Measurements from ENCODE around the gene LSS. TPM values are rescaled to one million over a fixed set of nuclear protein-coding genes. Genes with fewer than 3 reads are reported as not detected.

The LSS gene
- total RNA-seq, 2 donors from 2014 or later: 56.7 to 85.2 TPM

- peaks cover 88% of the 10 kb centered on the region for H3K36me3 Mint-ChIP-seq (ENCODE audit: low read depth)
- peaks cover 97% of the 10 kb centered on the region for H3K36me3 ChIP-seq (ENCODE audit: control insufficient read depth, insufficient read depth, low read length)
Measured at GRCh38 chr21:46250146-46250725, 21.7 kb upstream of the LSS start.

GRCh38 chr21:46248827-46249226 lies 20.3 kb upstream of the LSS start:
- no peaks in the 10 kb centered on the region for H3K9me3 ChIP-seq (ENCODE audit: control insufficient read depth, low read length)
- H3K36me3 Mint-ChIP-seq (ENCODE audit: low read depth): peaks cover 85% of the 10 kb centered on the region
- H3K27ac ChIP-seq (ENCODE audit: low read depth, low read length): no peak overlapping the region
- peaks cover 97% of the 10 kb centered on the region for H3K36me3 ChIP-seq (ENCODE audit: control insufficient read depth, insufficient read depth, low read length)
- WGBS, 2 experiments (ENCODE audit: insufficient coverage in 1 of 2, insufficient read length in 1 of 2): 97% methylated on average over 2 of the region's 2 CpGs
- H3K27me3 Mint-ChIP-seq (ENCODE audit: insufficient read depth): no peaks in the 10 kb centered on the region
- no peak overlapping the region for H3K9ac ChIP-seq (ENCODE audit: extremely low read depth, low read length, poor library complexity, severe bottlenecking)
- H3K9me3 Mint-ChIP-seq: no peaks in the 10 kb centered on the region
- H3K4me1 ChIP-seq (ENCODE audit: control insufficient read depth, insufficient read depth, low read length): no peaks in the 10 kb centered on the region
- no peak overlapping the region for H3K4me3 ChIP-seq (ENCODE audit: low read length)
- no peaks in the 10 kb centered on the region for H3K4me1 Mint-ChIP-seq
- no peak for DNase-seq
- H3K4me3 Mint-ChIP-seq: no peak overlapping the region
- TF ChIP-seq, protein P1, sequence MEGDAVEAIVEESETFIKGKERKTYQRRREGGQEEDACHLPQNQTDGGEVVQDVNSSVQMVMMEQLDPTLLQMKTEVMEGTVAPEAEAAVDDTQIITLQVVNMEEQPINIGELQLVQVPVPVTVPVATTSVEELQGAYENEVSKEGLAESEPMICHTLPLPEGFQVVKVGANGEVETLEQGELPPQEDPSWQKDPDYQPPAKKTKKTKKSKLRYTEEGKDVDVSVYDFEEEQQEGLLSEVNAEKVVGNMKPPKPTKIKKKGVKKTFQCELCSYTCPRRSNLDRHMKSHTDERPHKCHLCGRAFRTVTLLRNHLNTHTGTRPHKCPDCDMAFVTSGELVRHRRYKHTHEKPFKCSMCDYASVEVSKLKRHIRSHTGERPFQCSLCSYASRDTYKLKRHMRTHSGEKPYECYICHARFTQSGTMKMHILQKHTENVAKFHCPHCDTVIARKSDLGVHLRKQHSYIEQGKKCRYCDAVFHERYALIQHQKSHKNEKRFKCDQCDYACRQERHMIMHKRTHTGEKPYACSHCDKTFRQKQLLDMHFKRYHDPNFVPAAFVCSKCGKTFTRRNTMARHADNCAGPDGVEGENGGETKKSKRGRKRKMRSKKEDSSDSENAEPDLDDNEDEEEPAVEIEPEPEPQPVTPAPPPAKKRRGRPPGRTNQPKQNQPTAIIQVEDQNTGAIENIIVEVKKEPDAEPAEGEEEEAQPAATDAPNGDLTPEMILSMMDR (conservative IDR thresholded peaks at IDR 0.05): no peak
- H3K27ac Mint-ChIP-seq: peak overlapping the region; percentile 37
- H3K27me3 ChIP-seq (ENCODE audit: control insufficient read depth, insufficient read depth, low read length, poor library complexity, severe bottlenecking): no peaks in the 10 kb centered on the region

More at GRCh38 chr21:46250146-46250725, 21.7 kb upstream of the LSS start:
- DNase-seq: no peak
- Histone ChIP-seq H3K4me1 (ENCODE audit: control insufficient read depth, insufficient read depth, low read length) (no peaks in the 10 kb centered on the region), H3K4me3 (ENCODE audit: low read length) (no peak overlapping the region), H3K27ac (ENCODE audit: low read depth, low read length) (no peak overlapping the region), H3K9ac (ENCODE audit: extremely low read depth, low read length, poor library complexity, severe bottlenecking) (no peak overlapping the region), H3K9me3 (ENCODE audit: control insufficient read depth, low read length) (no peaks in the 10 kb centered on the region), H3K27me3 (ENCODE audit: control insufficient read depth, insufficient read depth, low read length, poor library complexity, severe bottlenecking) (no peaks in the 10 kb centered on the region)
- Mint-ChIP-seq H3K4me1 (no peaks in the 10 kb centered on the region), H3K27ac (no peak overlapping the region), H3K27me3 (ENCODE audit: insufficient read depth) (no peaks in the 10 kb centered on the region), H3K9me3 (no peaks in the 10 kb centered on the region), H3K4me3 (no peak overlapping the region)
- 91 to 100% methylated on average over 6 of the region's 6 CpGs for WGBS, 2 experiments (ENCODE audit: insufficient coverage in 1 of 2, insufficient read length in 1 of 2)
- TF ChIP-seq, protein P1 (conservative IDR thresholded peaks at IDR 0.05): no peak

- no CpG with 5 or more reads among the region's 1 CpG for WGBS, 2 experiments (ENCODE audit: insufficient coverage in 1 of 2, insufficient read length in 1 of 2)
- Histone ChIP-seq H3K9me3 (ENCODE audit: control insufficient read depth, low read length) (no peaks in the 10 kb centered on the region), H3K36me3 (ENCODE audit: control insufficient read depth, insufficient read depth, low read length) (peaks cover 97% of the 10 kb centered on the region), H3K27ac (ENCODE audit: low read depth, low read length) (no peak overlapping the region), H3K9ac (ENCODE audit: extremely low read depth, low read length, poor library complexity, severe bottlenecking) (no peak overlapping the region), H3K4me1 (ENCODE audit: control insufficient read depth, insufficient read depth, low read length) (no peaks in the 10 kb centered on the region), H3K27me3 (ENCODE audit: control insufficient read depth, insufficient read depth, low read length, poor library complexity, severe bottlenecking) (no peaks in the 10 kb centered on the region), H3K4me3 (ENCODE audit: low read length) (no peak overlapping the region)
- TF ChIP-seq, protein P1 (conservative IDR thresholded peaks at IDR 0.05): no peak
- Mint-ChIP-seq H3K36me3 (ENCODE audit: low read depth) (peaks cover 85% of the 10 kb centered on the region), H3K27me3 (ENCODE audit: insufficient read depth) (no peaks in the 10 kb centered on the region), H3K4me3 (no peak overlapping the region), H3K4me1 (no peaks in the 10 kb centered on the region), H3K9me3 (no peaks in the 10 kb centered on the region), H3K27ac (no peak overlapping the region)
- no peak for DNase-seq
Measured at GRCh38 chr21:46248422-46248782, 19.8 kb upstream of the LSS start.

All from endodermal cell (in vitro differentiated cells).